ENCODE measurements around the gene DNAJC10. TPM values are rescaled to one million over a fixed set of nuclear protein-coding genes. Genes with fewer than 3 reads are reported as not detected.

The DNAJC10 gene
- total and polyA plus RNA-seq, 9 donors, result 23.4 to 103 (median 65.7) TPM

- H3K9me3 ChIP-seq, result no peaks in the 10 kb centered on the region
- H3K27ac ChIP-seq, result no peak overlapping the region
- TF ChIP-seq POLR2A (IDR thresholded peaks at IDR 0.05) (no peak), EP300 (IDR thresholded peaks at IDR 0.05) (no peak), CTCF (IDR thresholded peaks at IDR 0.05) (no peak)
- WGBS, 3 donors, result 95% methylated on average over 4 of the region's 4 CpGs
- intact Hi-C loops (cut with DNase I), result no loop called here
- no peaks in the 10 kb centered on the region for H3K27me3 ChIP-seq
- no peaks in the 10 kb centered on the region for H3K36me3 ChIP-seq
- no peak overlapping the region for H3K4me3 ChIP-seq
- DNase-seq, result no peak
- H3K4me1 ChIP-seq (ENCODE audit: insufficient read depth), result no peaks in the 10 kb centered on the region
Observed at GRCh38 chr2:182819412-182819811, 103.4 kb downstream of the DNAJC10 start.

GRCh38 chr2:182821182-182821581, 105.1 kb downstream of the DNAJC10 start:
- no peak overlapping the region for H3K27ac ChIP-seq
- H3K4me3 ChIP-seq, result no peak overlapping the region
- intact Hi-C loops (cut with DNase I), result no loop called here
- TF ChIP-seq POLR2A (IDR thresholded peaks at IDR 0.05) (no peak), CTCF (IDR thresholded peaks at IDR 0.05) (no peak), EP300 (IDR thresholded peaks at IDR 0.05) (no peak)
- H3K4me1 ChIP-seq (ENCODE audit: insufficient read depth), result no peaks in the 10 kb centered on the region
- 62 to 80% (median 64%) methylated on average over 2 of the region's 2 CpGs for WGBS, 3 donors
- no peaks in the 10 kb centered on the region for H3K36me3 ChIP-seq
- H3K9me3 ChIP-seq, result no peaks in the 10 kb centered on the region
- H3K27me3 ChIP-seq, result no peaks in the 10 kb centered on the region
- no peak for DNase-seq

- H3K4me3 ChIP-seq, result no peak overlapping the region
- no peak for DNase-seq
- no peaks in the 10 kb centered on the region for H3K4me1 ChIP-seq (ENCODE audit: insufficient read depth)
- H3K27me3 ChIP-seq, result no peaks in the 10 kb centered on the region
- no peak for TF ChIP-seq EP300 (IDR thresholded peaks at IDR 0.05)
- TF ChIP-seq POLR2A (IDR thresholded peaks at IDR 0.05), result no peak
- H3K9me3 ChIP-seq, result no peaks in the 10 kb centered on the region
- 46 to 62% (median 54%) methylated on average over 2 of the region's 2 CpGs for WGBS, 3 donors
- no peak overlapping the region for H3K27ac ChIP-seq
- intact Hi-C loops (cut with DNase I), result no loop called here
- H3K36me3 ChIP-seq, result no peaks in the 10 kb centered on the region
Observed at GRCh38 chr2:182822733-182823132, 106.7 kb downstream of the DNAJC10 start.

GRCh38 chr2:182824056-182824766, 108.2 kb downstream of the DNAJC10 start:
- TF ChIP-seq CTCF (IDR thresholded peaks at IDR 0.05) (no peak), EP300 (IDR thresholded peaks at IDR 0.05) (no peak), POLR2A (IDR thresholded peaks at IDR 0.05) (no peak)
- Histone ChIP-seq H3K4me3 (no peak overlapping the region), H3K36me3 (no peaks in the 10 kb centered on the region), H3K27me3 (no peaks in the 10 kb centered on the region), H3K9me3 (no peaks in the 10 kb centered on the region), H3K4me1 (ENCODE audit: insufficient read depth) (no peaks in the 10 kb centered on the region), H3K27ac (no peak overlapping the region)
- WGBS, 3 donors, result 77 to 84% (median 78%) methylated on average over 5 of the region's 5 CpGs
- no peak for DNase-seq
- intact Hi-C loops (cut with DNase I), result no loop called here

GRCh38 chr2:182824767-182825158, 108.7 kb downstream of the DNAJC10 start:
- TF ChIP-seq CTCF (IDR thresholded peaks at IDR 0.05), result no peak
- no peak for TF ChIP-seq EP300 (IDR thresholded peaks at IDR 0.05)
- no peak for TF ChIP-seq POLR2A (IDR thresholded peaks at IDR 0.05)
- Histone ChIP-seq H3K9me3 (no peaks in the 10 kb centered on the region), H3K36me3 (no peaks in the 10 kb centered on the region), H3K4me3 (no peak overlapping the region), H3K27ac (no peak overlapping the region), H3K4me1 (ENCODE audit: insufficient read depth) (no peaks in the 10 kb centered on the region), H3K27me3 (no peaks in the 10 kb centered on the region)
- intact Hi-C loops (cut with DNase I), result no loop called here
- DNase-seq, result no peak
- WGBS, 3 donors, result 77 to 84% (median 84%) methylated on average over 6 of the region's 6 CpGs

All from ovary (tissue), 9 donors.